ENCODE results near the gene PDILT.

PDILT gene

DNA sequence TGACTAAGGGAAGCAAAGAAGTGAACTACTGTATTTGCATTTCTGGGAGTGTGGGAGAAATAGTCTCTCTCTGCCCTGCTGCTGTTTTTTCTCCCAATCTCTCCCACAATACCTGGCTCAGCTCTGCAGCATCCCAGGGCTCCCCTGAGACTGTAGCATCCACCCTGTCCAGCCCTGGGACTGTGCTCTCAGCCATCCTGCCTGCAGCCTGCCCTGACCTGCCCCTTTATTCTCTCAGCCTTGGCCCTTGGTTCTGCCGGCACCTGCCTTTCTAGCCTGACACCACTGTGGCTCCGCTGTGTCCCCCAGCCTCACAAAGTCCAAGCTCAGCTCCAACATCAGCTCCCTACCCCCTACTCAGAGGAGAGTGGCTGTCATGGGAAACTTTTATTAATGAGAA is 1.9 kb downstream of the PDILT start:
- DNase-seq (ENCODE audit: low read depth), result no peak
- no peak overlapping the region for H3K4me3 ChIP-seq (replicated peaks; ENCODE audit: low read depth, low read length)
- TF ChIP-seq, protein P1, sequence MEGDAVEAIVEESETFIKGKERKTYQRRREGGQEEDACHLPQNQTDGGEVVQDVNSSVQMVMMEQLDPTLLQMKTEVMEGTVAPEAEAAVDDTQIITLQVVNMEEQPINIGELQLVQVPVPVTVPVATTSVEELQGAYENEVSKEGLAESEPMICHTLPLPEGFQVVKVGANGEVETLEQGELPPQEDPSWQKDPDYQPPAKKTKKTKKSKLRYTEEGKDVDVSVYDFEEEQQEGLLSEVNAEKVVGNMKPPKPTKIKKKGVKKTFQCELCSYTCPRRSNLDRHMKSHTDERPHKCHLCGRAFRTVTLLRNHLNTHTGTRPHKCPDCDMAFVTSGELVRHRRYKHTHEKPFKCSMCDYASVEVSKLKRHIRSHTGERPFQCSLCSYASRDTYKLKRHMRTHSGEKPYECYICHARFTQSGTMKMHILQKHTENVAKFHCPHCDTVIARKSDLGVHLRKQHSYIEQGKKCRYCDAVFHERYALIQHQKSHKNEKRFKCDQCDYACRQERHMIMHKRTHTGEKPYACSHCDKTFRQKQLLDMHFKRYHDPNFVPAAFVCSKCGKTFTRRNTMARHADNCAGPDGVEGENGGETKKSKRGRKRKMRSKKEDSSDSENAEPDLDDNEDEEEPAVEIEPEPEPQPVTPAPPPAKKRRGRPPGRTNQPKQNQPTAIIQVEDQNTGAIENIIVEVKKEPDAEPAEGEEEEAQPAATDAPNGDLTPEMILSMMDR (IDR thresholded peaks at IDR 0.05; ENCODE audit: low read length, missing control alignments), result no peak

DNA sequence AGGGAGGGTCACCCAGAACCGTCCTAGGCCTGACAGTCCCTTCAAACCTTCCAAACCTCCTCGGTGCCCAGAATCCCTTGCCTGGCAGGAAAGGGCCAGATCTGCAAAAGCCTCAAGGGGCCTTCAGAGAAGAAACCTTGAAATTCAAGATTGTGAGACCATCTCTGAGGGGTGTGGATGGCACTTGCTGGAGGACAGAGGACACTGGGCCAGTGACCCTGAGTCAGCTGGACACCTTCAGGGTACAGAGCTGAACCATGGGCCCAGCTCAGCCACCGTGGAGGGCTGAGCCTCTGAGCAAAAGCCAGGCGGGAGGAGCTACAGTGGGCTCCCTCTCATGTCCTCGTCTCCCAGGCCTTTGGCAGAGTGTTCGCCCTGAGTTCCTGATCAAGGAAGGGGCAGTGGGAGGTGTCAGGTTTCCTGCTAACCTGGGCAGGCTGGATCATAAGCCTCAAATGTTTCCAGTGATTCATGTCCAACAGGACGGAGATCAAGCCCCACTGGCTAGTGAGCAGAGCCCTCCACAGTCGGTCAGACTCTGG is 3.0 kb downstream of the PDILT start:
- no peak overlapping the region for H3K4me3 ChIP-seq (replicated peaks; ENCODE audit: low read depth, low read length)
- TF ChIP-seq, protein P1 (IDR thresholded peaks at IDR 0.05; ENCODE audit: low read length, missing control alignments), result no peak
- no peak for DNase-seq (ENCODE audit: low read depth)

DNA sequence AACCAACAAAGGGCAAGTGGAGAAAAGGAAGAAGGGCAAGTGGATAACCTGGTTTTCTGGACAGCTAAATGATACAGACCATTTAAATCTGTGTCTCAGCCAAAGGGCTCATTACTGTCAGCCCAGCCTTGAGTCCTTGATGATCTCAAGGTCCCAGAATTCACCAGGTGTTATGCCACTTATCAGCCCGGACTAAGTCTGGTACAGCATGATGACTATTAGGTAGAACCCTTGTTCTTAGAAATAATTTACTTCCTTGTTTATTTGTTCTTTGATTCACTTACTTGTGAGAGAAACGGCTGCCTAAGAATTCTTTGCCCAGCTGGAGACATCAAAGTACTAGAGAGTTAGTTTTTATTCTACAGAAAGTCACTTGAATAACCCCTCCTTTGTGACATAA is 3.5 kb downstream of the PDILT start:
- no peak overlapping the region for H3K4me3 ChIP-seq (replicated peaks; ENCODE audit: low read depth, low read length)
- TF ChIP-seq, protein P1 (IDR thresholded peaks at IDR 0.05; ENCODE audit: low read length, missing control alignments), result no peak
- DNase-seq (ENCODE audit: low read depth), result no peak

DNA sequence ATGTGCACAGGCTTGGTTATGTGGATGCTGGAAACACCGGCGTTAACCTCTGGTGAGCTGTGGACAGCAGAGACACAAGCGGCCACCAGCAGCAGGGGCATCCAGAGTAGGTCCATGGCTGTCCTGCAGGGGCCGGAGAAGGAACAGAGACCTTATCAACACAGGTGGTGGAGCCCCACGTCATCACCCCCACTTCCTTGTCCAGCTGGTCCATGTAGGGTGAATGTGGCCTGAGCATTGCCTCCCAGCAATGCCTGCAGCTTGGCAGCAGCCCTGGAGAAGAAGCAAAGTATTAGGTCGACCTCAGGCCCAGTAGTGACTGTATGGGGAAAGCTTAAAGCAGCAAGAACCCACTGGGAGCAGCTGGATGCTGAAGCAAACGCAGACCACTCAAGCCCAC is 5.4 kb downstream of the PDILT start:
- H3K4me3 ChIP-seq (replicated peaks; ENCODE audit: low read depth, low read length), result no peak overlapping the region
- TF ChIP-seq, protein P1 (IDR thresholded peaks at IDR 0.05; ENCODE audit: low read length, missing control alignments), result no peak
- no peak for DNase-seq (ENCODE audit: low read depth)

DNA sequence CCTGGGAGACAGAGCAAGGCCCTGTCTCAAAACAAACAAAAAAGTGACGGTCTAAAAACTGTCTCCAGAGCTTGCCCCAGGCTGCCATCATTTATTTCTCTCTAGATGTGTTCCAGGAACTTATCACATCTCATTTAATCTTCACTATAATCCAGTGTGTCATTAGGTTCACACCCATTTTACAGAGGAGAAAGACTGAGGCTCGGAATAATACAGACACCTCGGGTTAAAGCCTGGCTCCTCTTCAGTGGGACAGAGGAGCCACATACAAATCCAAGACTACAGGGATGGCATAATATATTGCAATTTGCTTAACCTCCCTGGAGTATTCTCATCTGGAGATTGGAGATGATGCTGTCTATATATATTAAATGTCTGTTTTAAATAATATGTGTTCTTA is 5.9 kb downstream of the PDILT start:
- no peak overlapping the region for H3K4me3 ChIP-seq (replicated peaks; ENCODE audit: low read depth, low read length)
- DNase-seq (ENCODE audit: low read depth), result no peak
- TF ChIP-seq, protein P1 (IDR thresholded peaks at IDR 0.05; ENCODE audit: low read length, missing control alignments), result no peak

DNA sequence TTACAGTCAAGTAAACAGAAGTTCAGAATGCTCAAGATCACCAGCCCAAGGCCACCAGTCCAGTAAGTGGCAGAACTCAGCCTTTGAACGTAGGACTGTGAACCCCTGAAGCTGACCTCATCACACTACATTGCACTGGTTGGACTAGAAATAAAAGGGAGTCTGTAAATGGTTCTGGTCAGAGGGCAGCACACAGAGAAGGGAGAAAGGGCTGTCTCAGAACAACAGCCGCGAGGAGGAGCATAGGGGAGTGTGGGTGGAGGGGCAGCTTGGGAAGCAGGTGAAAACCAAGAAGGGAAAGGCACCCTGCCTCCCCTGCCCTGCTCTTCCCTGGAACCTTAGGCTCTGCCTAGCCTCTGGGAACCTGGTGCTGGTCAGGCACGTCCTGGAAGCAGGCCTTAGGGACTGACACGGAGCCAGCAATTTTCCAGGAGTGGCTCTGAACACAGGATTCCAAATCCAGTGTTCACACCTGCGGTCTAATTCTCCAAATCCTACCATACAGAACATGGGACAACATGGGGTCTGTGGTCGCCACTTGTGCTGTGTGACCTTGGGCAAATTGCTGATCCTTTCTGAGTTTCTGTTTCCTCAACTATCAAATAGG is 7.0 kb downstream of the PDILT start:
- TF ChIP-seq, protein P1 (IDR thresholded peaks at IDR 0.05; ENCODE audit: low read length, missing control alignments), result no peak
- H3K4me3 ChIP-seq (replicated peaks; ENCODE audit: low read depth, low read length), result no peak overlapping the region
- no peak for DNase-seq (ENCODE audit: low read depth)

Measured in fibroblast of pulmonary artery (primary cell).